GM12892 (cell line): ENCODE results near the gene HELB.

Experiments used
- POLR2A ChIP-seq: IDR thresholded peaks from 2 replicates; pipeline ENCODE4 v1.6.1; 2011; ENCODE audit warnings: low read depth, low read length, control low read depth
- POLR2AphosphoS5 ChIP-seq: IDR thresholded peaks from 2 replicates; pipeline ENCODE4 v1.6.1; 2011; ENCODE audit warnings: low read depth, low read length, control low read depth
- TAF1 ChIP-seq: IDR thresholded peaks from 2 replicates; pipeline ENCODE4 v1.6.1; 2011; ENCODE audit warnings: low read depth, mild to moderate bottlenecking, control low read depth, low read length, borderline replicate concordance

DNA sequence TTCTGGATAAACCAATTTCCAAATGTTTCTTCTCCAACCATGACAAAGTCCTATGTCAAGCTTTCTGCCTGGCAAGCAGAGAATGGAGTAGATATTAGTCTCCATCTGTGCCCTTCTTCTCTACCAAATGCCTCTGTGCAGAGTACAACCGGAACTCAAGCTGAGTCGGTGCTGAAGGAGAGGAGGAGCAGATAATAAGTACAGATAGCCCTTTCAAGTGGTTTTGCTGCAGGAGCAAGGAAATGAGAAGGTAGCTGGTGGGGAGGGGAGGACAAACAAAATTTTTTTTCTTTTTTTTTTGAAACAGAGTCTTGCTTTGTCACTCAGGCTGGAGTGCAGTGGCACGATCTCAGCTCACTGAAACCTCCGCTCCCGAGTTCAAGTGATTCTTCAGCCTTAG, 14.2 kb upstream of the HELB start:
- TF ChIP-seq POLR2A (no peak), POLR2AphosphoS5 (no peak), TAF1 (no peak)
